HG03354 (cell line): ENCODE measurements around the gene ZNF699.
"Not testable (repeated sequence)": the region's sequence is repeated elsewhere in the genome, so short reads cannot be mapped to it uniquely, and the experiment has no call there.

Experiments
- ATAC-seq: cut with Tn5 transposase; IDR thresholded peaks from one replicate; pipeline ENCODE4 v1.9.1; 2021; ENCODE audit warnings: mild to moderate bottlenecking; ENCODE audit not compliant: unreplicated experiment, poor library complexity, severe bottlenecking

ZNF699 gene

DNA sequence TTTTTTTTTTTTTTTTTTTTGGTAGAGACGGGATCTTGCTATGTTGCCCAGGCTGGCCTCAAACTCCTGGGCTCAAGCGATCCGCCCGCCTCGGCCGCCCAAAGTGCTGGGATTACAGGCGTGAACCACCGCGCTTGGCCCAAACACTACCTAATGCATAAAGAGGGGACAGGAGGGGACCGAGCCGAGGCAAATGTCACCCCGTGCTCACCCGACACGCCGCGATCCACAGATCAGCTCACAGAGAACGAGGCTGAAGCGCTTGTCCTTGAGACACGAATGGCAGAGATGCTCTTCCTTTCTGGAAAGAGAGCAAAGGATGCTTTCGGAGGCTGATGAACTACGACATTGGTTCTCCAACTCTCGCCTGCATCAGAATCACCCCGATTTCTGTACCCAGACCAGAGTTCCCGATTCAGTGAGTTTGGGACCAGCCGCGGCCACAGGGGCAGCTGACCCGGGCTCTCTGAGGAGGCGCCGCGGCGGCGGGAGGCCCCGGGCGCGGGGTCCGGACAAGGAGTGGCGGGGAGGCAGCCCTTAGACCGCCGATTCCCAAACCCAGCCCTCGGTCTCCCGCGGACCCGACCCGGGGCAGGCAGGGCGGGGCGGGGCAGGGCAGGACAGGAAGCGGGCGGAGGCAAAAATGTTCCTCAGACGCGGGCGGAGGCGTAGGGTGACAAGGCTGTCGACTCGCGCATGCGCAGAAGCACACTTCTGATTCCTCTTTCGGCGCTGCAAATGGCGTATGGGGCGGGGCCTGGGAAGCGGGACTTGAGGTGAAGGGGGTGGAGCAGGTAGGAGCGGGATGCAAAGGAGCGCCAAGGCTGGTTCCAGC lies at the start of gene ZNF699:
Gene ZNF699, minus strand, starts transcription at position 700 of the 835 bp plus-strand sequence. CDS start 4,719 bp downstream, outside the sequence.
- peak; percentile 92 for ATAC-seq

DNA sequence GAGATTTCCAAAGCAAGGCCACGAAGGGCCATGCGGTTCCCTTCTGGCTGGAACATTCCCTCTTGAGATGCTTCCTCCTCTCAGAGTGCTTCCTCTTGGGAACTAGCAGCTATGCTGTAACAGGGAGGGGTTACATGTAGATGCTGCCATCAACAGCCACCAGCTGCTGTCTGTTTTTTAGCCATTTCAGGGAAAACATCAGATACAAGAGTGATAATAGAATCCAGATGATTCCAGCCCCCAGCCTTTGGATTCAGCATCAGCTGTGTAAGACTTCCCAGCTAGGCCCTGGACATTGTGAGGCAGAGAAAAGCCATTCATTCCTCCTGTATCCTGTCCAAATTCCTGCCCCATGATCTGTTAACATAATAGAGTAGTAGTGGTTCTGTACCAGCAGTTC lies 45.0 kb upstream of the ZNF699 start:
- no peak for ATAC-seq

DNA sequence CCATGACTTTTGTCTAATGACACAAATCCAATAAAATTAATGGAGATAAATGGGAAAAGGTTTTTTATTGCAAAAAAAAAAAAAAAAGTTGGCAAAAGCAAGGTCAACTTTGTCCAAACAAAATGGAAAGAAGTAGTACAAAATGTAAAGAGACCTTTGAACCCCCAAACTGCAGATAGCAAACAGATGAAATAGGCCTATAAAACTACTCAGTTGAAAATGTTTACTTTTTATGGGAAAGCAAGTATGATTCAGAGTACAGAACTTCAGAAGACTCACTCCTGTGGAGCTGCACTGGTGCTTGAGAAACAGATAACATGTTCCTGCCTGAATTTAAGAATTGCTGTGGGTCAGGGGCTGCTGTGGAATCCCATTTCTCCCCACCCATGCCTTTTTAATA lies 43.4 kb upstream of the ZNF699 start:
- no peak for ATAC-seq

DNA sequence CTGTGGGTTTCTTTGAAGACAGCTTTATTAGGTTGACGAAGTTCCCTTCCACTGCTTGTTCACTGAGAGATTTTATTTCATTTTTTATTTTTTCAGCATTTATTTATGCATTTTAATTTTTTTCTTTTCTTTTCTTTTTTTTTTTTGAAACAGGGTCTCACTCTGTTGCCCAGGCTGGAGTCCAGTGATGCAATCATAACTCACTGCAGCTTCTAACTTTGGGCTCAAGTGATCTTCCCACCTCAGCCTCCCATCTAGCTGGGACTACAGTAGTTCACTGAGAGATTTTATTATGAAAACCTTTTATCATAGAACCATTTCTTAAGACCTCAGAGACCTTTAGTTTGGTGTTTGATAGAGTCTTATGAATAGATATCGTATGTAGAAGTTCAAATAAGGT lies 42.9 kb upstream of the ZNF699 start:
- ATAC-seq = no peak

DNA sequence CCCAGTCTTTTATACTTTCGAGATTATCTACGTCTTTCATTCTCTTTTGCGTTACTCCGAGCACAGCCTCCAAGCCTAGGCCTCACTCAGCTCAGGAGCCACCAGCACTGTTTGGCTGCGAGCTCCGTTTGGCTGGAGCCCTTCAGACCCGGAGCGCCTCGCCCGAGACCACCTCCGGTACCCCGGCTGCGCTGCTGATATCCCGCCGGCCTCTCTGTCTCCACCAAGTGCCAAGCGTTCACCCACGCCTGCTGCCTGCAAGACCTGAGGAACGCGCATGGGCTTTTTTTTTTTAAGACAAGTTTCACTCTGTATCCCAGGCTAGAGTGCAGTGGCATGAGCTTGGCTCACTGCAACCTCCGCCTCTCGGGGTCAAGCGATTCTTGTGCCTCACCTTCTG lies 39.0 kb upstream of the ZNF699 start:
- ATAC-seq = no peak

DNA sequence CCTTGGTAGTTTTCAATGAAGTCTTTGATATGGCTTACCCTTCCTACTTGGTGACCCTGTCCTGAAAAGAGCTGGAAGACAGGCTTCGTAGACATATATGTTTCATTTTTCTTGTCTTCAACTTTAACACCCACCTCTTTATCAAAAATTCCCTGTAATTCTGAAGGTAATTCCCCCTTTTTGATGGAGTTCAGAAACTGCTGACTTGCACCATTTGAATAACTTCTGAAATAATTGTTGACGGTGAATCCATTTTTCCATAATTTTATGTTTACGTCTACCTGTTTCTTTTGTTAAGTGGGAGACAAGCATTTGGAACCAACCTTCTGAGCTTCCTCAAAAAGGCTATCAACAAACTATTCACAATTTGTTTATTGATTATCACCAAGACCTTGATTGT lies 38.6 kb upstream of the ZNF699 start:
- no peak for ATAC-seq

DNA sequence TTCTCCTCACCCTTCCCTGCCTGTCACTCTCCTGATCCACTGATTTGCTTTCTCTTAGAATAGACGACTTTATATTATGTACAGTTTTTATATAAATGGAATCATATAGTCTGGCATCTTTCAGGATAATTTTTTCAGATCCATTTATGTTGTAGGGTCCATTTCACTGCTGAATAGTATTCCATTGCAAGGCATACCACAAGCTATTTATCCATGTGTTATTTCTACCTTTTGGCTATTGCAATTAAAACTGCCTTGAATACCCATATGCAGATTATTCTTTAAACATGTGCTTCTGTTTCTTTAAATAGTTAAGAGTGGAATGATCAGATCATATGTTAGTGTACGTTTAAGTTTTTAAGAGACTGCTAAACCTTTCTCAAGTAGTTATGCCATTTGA lies 35.4 kb upstream of the ZNF699 start:
- ATAC-seq = no peak

DNA sequence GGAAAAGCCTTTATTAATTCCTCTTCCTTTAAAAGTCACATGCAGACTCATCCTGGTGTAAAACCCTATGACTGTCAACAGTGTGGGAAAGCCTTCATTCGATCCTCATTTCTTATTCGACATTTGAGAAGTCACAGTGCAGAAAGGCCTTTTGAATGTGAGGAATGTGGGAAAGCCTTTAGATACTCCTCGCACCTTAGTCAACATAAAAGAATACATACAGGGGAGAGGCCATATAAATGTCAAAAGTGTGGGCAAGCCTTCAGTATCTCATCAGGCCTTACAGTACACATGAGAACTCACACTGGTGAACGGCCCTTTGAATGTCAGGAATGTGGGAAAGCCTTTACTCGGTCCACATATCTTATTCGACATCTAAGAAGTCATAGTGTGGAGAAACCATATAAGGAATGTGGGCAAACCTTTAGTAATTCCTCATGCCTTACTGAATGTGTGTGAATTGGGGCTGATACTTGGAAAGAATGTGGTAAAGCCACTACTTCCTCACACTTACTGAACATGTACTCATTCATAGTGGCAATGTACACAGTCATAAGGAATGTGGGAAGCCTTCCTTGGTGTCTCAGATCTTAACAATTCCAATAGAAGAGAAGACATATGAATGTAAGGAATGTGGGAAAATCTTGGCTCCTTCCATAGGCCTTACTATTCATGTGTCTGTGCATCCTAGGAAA lies 33.1 kb upstream of the ZNF699 start:
- ATAC-seq = no peak

DNA sequence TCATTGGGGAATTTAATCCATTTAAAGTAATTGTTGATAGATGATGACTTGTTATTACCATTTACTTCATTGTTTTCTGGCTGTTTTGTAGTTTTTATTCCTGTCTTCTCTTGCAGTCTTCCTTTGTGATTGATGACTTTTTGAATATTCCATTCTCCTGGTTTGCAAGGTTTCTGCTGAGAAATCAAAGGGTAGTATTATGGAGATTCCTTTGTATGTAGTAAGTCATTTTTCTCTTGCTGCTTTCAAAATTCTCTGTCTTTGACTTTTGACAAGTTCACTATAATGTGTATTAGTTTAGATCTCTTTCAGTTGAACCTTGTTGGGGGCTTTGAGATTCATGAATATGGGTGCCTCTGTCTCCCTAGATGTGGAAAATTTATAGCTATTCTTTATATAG lies 20.4 kb upstream of the ZNF699 start:
- ATAC-seq = no peak

DNA sequence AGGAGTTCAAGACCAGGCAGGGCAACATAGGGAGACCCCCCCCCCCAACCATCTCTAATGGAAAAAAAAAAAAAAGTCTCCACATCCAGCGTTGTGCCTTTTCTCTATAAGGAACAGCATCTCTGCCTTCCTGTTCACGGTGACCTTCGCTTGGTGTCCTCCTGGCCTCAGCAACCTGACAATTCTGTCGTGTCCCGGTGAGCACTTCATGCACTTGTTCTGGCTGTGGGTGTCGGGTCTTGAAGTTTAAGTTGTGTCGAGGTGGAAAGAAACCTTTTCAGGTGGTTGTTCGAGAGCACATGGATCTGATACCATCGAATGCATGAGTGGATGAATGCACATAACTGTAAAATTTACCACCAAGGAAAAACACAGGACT lies 14.9 kb upstream of the ZNF699 start:
- no peak for ATAC-seq

DNA sequence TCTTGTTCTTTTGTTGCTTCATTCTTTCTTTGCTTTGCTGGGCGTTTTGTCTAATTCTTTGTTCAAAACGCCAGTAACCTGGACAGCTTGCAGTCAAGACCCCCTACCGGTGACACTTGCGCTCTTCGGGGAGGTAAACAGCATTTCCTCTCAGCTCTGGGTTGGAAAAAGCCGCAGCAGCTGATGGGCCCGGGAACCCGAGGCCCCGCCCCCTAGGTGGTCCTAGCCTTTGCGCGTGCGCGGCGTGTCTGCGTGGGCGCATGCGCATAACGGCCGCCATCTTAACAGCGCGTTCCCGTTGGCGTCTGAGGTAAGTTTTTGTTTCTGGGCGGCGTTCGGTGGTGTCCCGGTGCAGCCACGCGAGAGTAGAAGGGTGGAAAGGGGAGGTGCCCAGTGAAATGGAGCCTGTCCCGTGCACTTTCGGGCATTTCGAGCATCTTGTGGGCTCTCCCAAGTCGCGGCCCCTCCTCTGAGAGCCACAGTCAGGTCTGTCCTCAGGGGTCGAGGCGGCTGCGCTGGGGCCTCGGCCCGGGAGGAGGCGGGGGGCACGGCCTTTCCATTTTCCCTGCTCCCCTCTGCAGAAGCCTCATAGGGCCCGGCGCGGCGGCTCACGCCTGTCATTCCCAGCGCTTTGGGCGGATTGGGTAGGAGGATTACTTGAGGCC lies 14.4 kb upstream of the ZNF699 start, which contains the start of gene ZNF559:
Gene ZNF559, plus strand, starts transcription at position 261 of the 665 bp plus-strand sequence. CDS start 14,371 bp downstream, outside the sequence.
- ATAC-seq = peak; percentile 98

DNA sequence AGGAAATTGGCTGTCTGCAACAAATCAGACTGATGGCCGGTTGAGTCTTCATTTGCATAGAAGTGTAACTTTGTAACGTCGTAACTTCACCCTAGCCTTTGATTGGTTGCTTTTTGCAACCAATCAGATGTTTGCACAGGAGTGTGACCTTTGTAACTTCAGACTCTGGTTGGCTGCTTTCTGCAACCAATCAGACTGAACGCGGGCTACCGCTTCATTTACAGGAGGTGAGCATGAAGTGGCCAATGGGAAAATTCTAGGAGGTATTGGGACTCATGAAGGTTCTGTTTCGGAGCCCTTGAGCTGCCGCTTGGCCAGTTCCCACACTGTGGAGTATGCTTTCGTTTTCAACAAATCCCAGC lies 13.9 kb upstream of the ZNF699 start:
- ATAC-seq = peak; percentile 43

DNA sequence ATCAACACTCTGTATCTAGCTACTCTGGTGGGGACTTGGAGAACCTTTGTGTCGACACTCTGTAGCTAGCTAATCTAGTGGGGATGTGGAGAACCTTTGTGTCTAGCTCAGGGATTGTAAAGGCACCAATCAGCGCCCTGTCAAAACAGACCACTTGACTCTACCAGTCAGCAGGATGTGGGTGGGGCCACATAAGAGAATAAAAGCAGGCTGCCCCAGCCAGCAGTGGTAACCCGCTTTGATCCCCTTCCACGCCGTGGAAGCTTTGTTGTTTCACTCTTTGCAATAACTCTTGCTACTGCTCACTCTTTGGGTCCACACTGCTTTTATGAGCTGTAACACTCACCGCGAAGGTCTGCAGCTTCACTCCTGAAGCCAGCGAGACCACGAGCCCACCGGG lies 12.6 kb upstream of the ZNF699 start:
- ATAC-seq = not testable (repeated sequence)

DNA sequence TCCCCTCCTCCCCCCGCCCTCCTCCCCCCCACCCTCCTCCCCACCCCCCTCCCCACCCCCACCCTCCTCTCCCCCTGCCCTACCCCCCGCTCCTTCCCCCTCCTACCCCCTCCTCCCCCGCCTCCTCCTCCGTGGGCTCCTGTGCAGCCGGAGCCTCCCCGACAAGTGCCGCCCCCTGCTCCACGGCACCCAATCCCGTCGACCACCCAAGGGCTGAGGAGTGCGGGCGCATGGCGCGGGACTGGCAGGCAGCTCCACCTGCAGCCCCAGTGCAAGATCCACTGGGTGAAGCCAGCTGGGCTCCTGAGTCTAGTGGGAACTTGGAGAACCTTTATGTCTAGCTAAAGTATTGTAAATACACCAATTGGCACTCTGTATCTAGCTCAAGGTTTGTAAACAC lies 12.1 kb upstream of the ZNF699 start:
- ATAC-seq = not testable (repeated sequence)

DNA sequence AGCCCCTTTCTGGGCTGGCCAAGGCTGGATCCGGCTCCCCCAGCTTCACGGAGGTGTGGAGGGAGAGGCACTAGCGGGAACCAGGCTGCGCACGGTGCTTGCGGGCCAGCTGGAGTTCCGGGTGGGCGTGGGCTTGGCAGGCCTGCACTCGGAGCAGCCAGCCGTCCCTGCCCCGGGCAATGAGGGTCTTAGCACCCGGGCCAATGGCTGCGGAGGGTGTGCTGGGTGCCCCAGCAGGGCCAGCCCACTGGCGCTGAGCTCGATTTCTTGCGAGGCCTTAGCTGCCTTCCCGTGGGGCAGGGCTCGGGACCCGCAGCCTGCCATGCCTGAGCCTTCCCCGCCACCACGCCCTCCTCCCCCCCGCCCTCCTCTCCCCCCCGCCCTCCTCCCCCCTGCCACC lies 11.7 kb upstream of the ZNF699 start:
- ATAC-seq = no peak

DNA sequence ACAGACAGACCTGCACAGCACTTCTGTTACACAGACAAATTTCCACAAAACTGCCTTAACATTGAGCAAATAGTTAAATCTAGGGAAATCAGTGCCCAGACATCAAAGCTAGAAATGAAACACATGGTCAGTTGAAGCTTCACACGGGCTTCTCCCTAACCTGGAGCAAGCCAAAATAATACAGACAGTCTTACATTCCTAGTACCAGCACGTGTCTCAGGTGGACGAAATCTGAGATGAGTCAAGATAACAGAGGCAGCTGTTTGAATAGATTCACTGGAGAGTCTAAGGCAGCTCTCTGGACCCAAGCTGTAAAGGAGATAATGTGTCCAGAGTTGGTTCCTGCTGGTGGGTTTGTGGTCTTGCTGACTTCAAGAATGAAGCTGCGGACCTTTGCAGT lies 4.1 kb upstream of the ZNF699 start:
- ATAC-seq = no peak

DNA sequence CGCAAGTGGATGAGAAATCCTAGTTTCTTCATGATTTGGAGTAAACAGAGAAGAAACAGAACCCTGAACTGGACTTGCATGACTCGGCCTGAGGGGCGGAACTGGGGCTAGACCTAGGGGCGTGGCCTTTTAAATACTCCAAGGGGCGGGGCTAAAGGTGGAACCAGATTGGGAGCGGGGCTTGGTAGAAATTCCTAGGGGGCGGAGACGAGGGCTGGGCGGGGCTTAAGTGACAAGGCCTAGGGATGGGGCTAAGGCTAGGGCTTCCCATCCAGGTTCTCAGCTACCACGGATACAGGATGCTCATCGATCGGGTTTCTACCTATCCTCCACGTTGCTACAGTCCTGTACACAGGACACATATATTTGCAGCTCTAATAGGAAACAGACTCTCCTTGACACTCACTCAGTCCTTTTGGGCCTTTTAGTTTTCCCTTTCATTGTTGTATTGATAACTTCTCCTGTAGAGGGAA lies 372 bp upstream of the ZNF699 start:
- ATAC-seq = peak; percentile 64

DNA sequence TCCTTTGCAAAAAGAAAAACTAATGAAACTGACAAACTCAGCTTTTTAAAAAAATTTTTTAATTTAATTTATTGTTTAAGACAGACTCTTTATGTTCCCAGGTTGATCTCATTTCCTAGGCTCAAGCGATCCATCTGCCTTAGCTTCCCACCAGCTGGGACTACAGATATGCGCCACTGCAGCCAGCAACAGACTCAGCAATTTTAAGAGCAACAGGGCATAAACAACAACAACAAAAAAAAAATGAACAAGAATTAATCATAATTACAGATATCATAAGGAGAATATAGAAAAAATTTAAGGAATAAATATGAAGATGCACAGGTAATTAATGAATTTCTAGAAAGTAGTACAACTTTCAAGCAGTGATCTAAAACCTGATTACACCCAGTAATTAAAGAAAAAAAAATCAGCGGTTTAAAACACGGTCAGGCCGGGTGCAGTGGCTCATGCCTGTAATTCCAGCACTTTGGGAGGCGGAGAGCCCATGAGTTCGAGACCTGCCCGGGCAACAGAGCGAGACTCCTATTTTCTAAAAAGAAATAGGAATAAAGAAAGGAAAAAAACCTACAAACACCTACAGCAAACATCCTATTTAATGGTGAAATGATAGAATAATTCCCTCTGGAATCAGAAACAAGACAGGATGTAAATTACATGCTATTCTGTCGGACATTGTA lies 1.4 kb downstream of the ZNF699 start:
- no peak for ATAC-seq

DNA sequence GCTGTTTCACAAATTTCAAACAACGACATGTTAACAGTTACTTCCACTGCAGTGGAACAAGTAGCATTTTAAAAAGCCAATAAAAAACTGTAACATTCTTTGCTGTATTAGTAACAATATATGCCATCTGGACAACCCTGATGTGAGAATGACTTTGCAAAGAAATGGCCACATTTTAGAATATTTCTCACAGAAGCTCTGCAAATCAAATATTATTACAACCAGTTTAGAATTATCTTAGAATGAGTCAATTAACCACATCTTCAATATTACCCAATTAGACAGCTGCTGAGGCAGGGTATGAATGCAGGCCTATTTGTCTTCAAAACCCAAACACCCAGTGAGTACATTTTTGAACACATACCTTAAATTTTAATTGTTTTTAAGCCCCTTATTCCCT lies 3.2 kb downstream of the ZNF699 start:
- ATAC-seq = no peak

DNA sequence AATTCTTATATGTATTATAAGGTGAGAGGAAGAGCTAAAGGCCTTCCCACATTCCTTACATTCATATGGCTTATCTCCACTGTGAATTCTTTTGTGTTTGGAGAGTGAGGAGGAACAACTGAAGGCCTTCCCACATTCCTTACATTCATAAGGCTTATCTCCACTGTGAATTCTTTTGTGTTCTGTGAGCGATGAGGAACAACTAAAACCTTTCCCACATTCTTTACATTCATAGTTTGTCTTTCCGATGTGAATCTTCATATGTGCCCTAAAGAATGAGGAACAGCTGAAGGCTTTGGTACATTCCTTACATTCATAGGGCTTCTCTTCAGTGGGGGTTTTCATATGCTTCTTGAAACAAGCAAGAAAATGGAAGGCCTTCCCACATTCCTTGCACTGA lies 13.3 kb downstream of the ZNF699 start:
- ATAC-seq = no peak
